GM18873 (cell line): Measurements from ENCODE around the gene GAREM1.
"Not testable (repeated sequence)": the region's sequence is repeated elsewhere in the genome, so short reads cannot be mapped to it uniquely, and the experiment has no call there.

Experiments
- ATAC-seq: cut with Tn5 transposase; IDR thresholded peaks from one replicate; pipeline ENCODE4 v1.9.1; 2021; ENCODE audit warnings: mild to moderate bottlenecking, moderate library complexity, moderate number of reproducible peaks; ENCODE audit not compliant: unreplicated experiment, low FRiP score

GAREM1 gene

GRCh38 chr18:32372381-32373061, 98.2 kb downstream of the GAREM1 start:
- no peak for ATAC-seq

- ATAC-seq, result no peak
Observed at GRCh38 chr18:32372047-32372380, 98.7 kb downstream of the GAREM1 start.

- no peak for ATAC-seq
Observed at GRCh38 chr18:32371384-32371783, 99.3 kb downstream of the GAREM1 start.

- ATAC-seq, result no peak
Observed at GRCh38 chr18:32368991-32369390, 101.7 kb downstream of the GAREM1 start.

GRCh38 chr18:32368170-32368569, 102.5 kb downstream of the GAREM1 start:
- no peak for ATAC-seq

GRCh38 chr18:32366586-32367538, 103.8 kb downstream of the GAREM1 start:
- ATAC-seq, result no peak

GRCh38 chr18:32362484-32362883, 108.2 kb downstream of the GAREM1 start:
- no peak for ATAC-seq

- no peak for ATAC-seq
Observed at GRCh38 chr18:32360682-32361345, 109.9 kb downstream of the GAREM1 start.

GRCh38 chr18:32358529-32358928, 112.2 kb downstream of the GAREM1 start:
- ATAC-seq, result no peak

- no peak for ATAC-seq
Observed at GRCh38 chr18:32358075-32358474, 112.6 kb downstream of the GAREM1 start.

GRCh38 chr18:32355896-32356295, 114.8 kb downstream of the GAREM1 start:
- ATAC-seq, result no peak

GRCh38 chr18:32354518-32354917, 116.2 kb downstream of the GAREM1 start:
- no peak for ATAC-seq

GRCh38 chr18:32353257-32353656, 117.4 kb downstream of the GAREM1 start:
- no peak for ATAC-seq

GRCh38 chr18:32351032-32351431, 119.7 kb downstream of the GAREM1 start:
- ATAC-seq, result no peak

GRCh38 chr18:32349728-32350395, 120.8 kb downstream of the GAREM1 start:
- no peak for ATAC-seq

GRCh38 chr18:32346671-32347070, 124.0 kb downstream of the GAREM1 start:
- ATAC-seq, result no peak

GRCh38 chr18:32343634-32344033, 127.0 kb downstream of the GAREM1 start:
- no peak for ATAC-seq

GRCh38 chr18:32341112-32341511, 129.6 kb downstream of the GAREM1 start:
- not testable (repeated sequence) for ATAC-seq

GRCh38 chr18:32339045-32339444, 131.6 kb downstream of the GAREM1 start:
- ATAC-seq, result no peak

GRCh38 chr18:32337821-32338220, 132.9 kb downstream of the GAREM1 start:
- ATAC-seq, result no peak

GRCh38 chr18:32337347-32337746, 133.3 kb downstream of the GAREM1 start:
- no peak for ATAC-seq
